ENCODE results near the gene PRKCH.

- TF ChIP-seq CTCF (IDR thresholded peaks at IDR 0.05) (no peak), POLR2AphosphoS5 (IDR thresholded peaks at IDR 0.05) (no peak)
Measured at GRCh38 chr14:61486930-61487495, 165.6 kb downstream of the PRKCH start.

Data from breast epithelium (tissue), 3 donors.